ENCODE measurements around the gene CKM. TPM values are rescaled to one million over a fixed set of nuclear protein-coding genes. Genes with fewer than 3 reads are reported as not detected.

The CKM gene
- polyA plus RNA-seq, 4 donors = 0.29 to 0.88 (median 0.57) TPM

Other genes starting within 250 kb of the CKM start
- 1 to 10 TPM in 3 of 4 donors, under 1 TPM in 1; 0.35 to 2.3 (median 1.6) TPM for gene ZNF296, start 246.4 kb downstream of the CKM start, polyA plus RNA-seq (ENCODE audit: insufficient read length in 4 of 4)
- gene GEMIN7, start 243.6 kb downstream of the CKM start, polyA plus RNA-seq (ENCODE audit: insufficient read length in 4 of 4) = 10 to 100 TPM; 19.2 to 25.0 (median 22.6) TPM
- gene PPP1R37, start 229.7 kb downstream of the CKM start, polyA plus RNA-seq (ENCODE audit: insufficient read length in 4 of 4) = 10 to 100 TPM; 19.4 to 36.6 (median 32.4) TPM
- under 1 TPM; 0.13 to 0.39 (median 0.20) TPM for gene NKPD1, start 161.9 kb downstream of the CKM start, polyA plus RNA-seq (ENCODE audit: insufficient read length in 4 of 4)
- gene TRAPPC6A, start 144.6 kb downstream of the CKM start, polyA plus RNA-seq (ENCODE audit: insufficient read length in 4 of 4) = 10 to 100 TPM; 32.7 to 51.4 (median 44.5) TPM
- gene BLOC1S3, start 144.1 kb downstream of the CKM start, polyA plus RNA-seq (ENCODE audit: insufficient read length in 4 of 4) = 10 to 100 TPM in 3 of 4 donors, 1 to 10 TPM in 1; 7.9 to 13.0 (median 10.5) TPM
- 10 to 100 TPM in 2 of 4 donors, 1 to 10 TPM in 2; 7.8 to 15.3 (median 10.6) TPM for gene EXOC3L2, start 77.5 kb downstream of the CKM start, polyA plus RNA-seq (ENCODE audit: insufficient read length in 4 of 4)
- gene MARK4, start 71.6 kb downstream of the CKM start, polyA plus RNA-seq (ENCODE audit: insufficient read length in 4 of 4) = 10 to 100 TPM; 34.4 to 41.7 (median 41.1) TPM
- gene KLC3, start 17.9 kb upstream of the CKM start, polyA plus RNA-seq (ENCODE audit: insufficient read length in 4 of 4) = 1 to 10 TPM in 3 of 4 donors, under 1 TPM in 1; 0.93 to 2.5 (median 1.9) TPM
- 10 to 100 TPM; 31.8 to 44.1 (median 36.8) TPM for gene ERCC2, start 47.7 kb upstream of the CKM start, polyA plus RNA-seq (ENCODE audit: insufficient read length in 4 of 4)
- gene PPP1R13L, start 82.2 kb upstream of the CKM start, polyA plus RNA-seq (ENCODE audit: insufficient read length in 4 of 4) = 10 to 100 TPM in 2 of 4 donors, 1 to 10 TPM in 2; 7.5 to 16.5 (median 9.7) TPM
- gene POLR1G, start 83.8 kb upstream of the CKM start, polyA plus RNA-seq (ENCODE audit: insufficient read length in 4 of 4) = 1 to 10 TPM; 3.2 to 5.3 (median 4.1) TPM
- gene ERCC1, start 101.0 kb upstream of the CKM start, polyA plus RNA-seq (ENCODE audit: insufficient read length in 4 of 4) = 10 to 100 TPM; 69.2 to 98.2 (median 91.8) TPM
- 10 to 100 TPM in 2 of 4 donors, 1 to 10 TPM in 2; 3.2 to 83.2 (median 8.8) TPM for gene FOSB, start 145.1 kb upstream of the CKM start, polyA plus RNA-seq (ENCODE audit: insufficient read length in 4 of 4)
- gene RTN2, start 174.2 kb upstream of the CKM start, polyA plus RNA-seq (ENCODE audit: insufficient read length in 4 of 4) = 1 to 10 TPM; 7.2 to 9.6 (median 8.8) TPM
- under 1 TPM; 0.22 to 0.62 (median 0.34) TPM for gene PPM1N, start 175.6 kb upstream of the CKM start, polyA plus RNA-seq (ENCODE audit: insufficient read length in 4 of 4)
- gene VASP, start 184.6 kb upstream of the CKM start, polyA plus RNA-seq (ENCODE audit: insufficient read length in 4 of 4) = 10 to 100 TPM; 46.7 to 61.9 (median 48.8) TPM